IMR-90 (cell line): ENCODE measurements around the gene TMEM35B. TPM values are rescaled to one million over a fixed set of nuclear protein-coding genes. Genes with fewer than 3 reads are reported as not detected.

Experiments used
- ATAC-seq: fragments of 200-7000 bp; cut with Tn5 transposase; 2 replicates; pipeline ENCODE4 v1.9.1; 2020; ENCODE audit warnings: low read depth, mild to moderate bottlenecking, moderate library complexity
- BruUV-seq: library from RNA; stranded (reverse); fragments of 400-500 nt; replicated peaks from 2 replicates; lab custom pipeline; 2021; lab: Mats Ljungman, UMichigan
- CTCF ChIA-PET: fragments of 300-600 bp; formaldehyde crosslinking; extraction: SDS; loops from one replicate; lab custom pipeline; 2021; ENCODE audit warnings: antibody characterized with exemption; lab: Yijun Ruan, JAX
- POLR2A ChIA-PET: fragments of 300-600 bp; sonication (Branson Sonifier 250); formaldehyde crosslinking; loops from one replicate; lab custom pipeline; 2022; ENCODE audit warnings: antibody characterized with exemption; ENCODE audit not compliant: unreplicated experiment; lab: Charles Lee
- DNase-seq: peaks from one replicate; pipeline ENCODE4 v3.0.0; 2013
- H2AFZ ChIP-seq: replicated peaks from 2 replicates; pipeline ENCODE3; 2013; ENCODE audit warnings: low read length, mild to moderate bottlenecking; ENCODE audit not compliant: poor library complexity
- H2AK5ac ChIP-seq: 2 replicates; pipeline ENCODE4 v1.6.1; 2013; ENCODE audit warnings: low read depth, low read length, inconsistent platforms
- H2AK9ac ChIP-seq: replicated peaks from 2 replicates; pipeline ENCODE3; 2013; ENCODE audit warnings: mild to moderate bottlenecking, low read depth, low read length, moderate library complexity; ENCODE audit not compliant: poor library complexity
- H2BK120ac ChIP-seq: 2 replicates; pipeline ENCODE4 v1.6.1; 2013; ENCODE audit warnings: low read depth, low read length, inconsistent platforms
- H2BK15ac ChIP-seq: 3 replicates; pipeline ENCODE4 v1.6.1; 2013; ENCODE audit warnings: low read depth, low read length, inconsistent platforms
- H2BK20ac ChIP-seq: 2 replicates; pipeline ENCODE4 v1.6.1; 2013; ENCODE audit warnings: low read depth, mild to moderate bottlenecking, inconsistent platforms, low read length, moderate library complexity
- H2BK5ac ChIP-seq: 2 replicates; pipeline ENCODE4 v1.6.1; 2013; ENCODE audit warnings: mild to moderate bottlenecking, low read depth, low read length, inconsistent platforms; ENCODE audit not compliant: poor library complexity, severe bottlenecking
- H3K14ac ChIP-seq: replicated peaks from 2 replicates; pipeline ENCODE4 v1.6.1; 2013; ENCODE audit warnings: low read depth, low read length, inconsistent platforms
- H3K18ac ChIP-seq: 2 replicates; pipeline ENCODE4 v1.6.1; 2013; ENCODE audit warnings: low read depth, low read length, control low read depth
- H3K23ac ChIP-seq: 2 replicates; pipeline ENCODE4 v1.6.1; 2013; ENCODE audit warnings: low read depth, low read length, inconsistent platforms
- H3K27ac ChIP-seq: 2 replicates; pipeline ENCODE4 v1.5.1; 2013; ENCODE audit warnings: mild to moderate bottlenecking, control low read depth, low read length; ENCODE audit not compliant: insufficient read depth
- H3K27me3 ChIP-seq: 2 replicates; pipeline ENCODE4 v1.6.1; 2013; ENCODE audit warnings: low read length; ENCODE audit not compliant: control insufficient read depth, insufficient read depth
- H3K36me3 ChIP-seq: 2 replicates; pipeline ENCODE4 v1.6.1; 2013; ENCODE audit warnings: low read length, mixed read lengths; ENCODE audit not compliant: control insufficient read depth, insufficient read depth
- H3K4ac ChIP-seq: 2 replicates; pipeline ENCODE4 v1.6.1; 2013; ENCODE audit warnings: low read depth, low read length, inconsistent platforms
- H3K4me1 ChIP-seq: 2 replicates; pipeline ENCODE4 v1.6.1; 2013; ENCODE audit warnings: low read length, mixed read lengths; ENCODE audit not compliant: control insufficient read depth, insufficient read depth
- H3K4me2 ChIP-seq: 2 replicates; pipeline ENCODE4 v1.6.1; 2013; ENCODE audit warnings: low read depth, mild to moderate bottlenecking, control low read depth, low read length, moderate library complexity
- H3K4me3 ChIP-seq: 2 replicates; pipeline ENCODE4 v1.5.1; 2013; ENCODE audit warnings: low read depth, mild to moderate bottlenecking, control low read depth, low read length, moderate library complexity; ENCODE audit not compliant: insufficient read depth
- H3K56ac ChIP-seq: 2 replicates; pipeline ENCODE4 v1.6.1; 2013; ENCODE audit warnings: low read length, inconsistent platforms; ENCODE audit not compliant: insufficient read depth; ENCODE audit errors: extremely low read depth
- H3K79me1 ChIP-seq, 2 experiments: 2 replicates each; pipeline ENCODE4 v1.6.1; 2013; ENCODE audit warnings: low read length in 2 of 2, inconsistent platforms in 1 of 2, low read depth in 1 of 2
- H3K9ac ChIP-seq: 2 replicates; pipeline ENCODE4 v1.6.1; 2013; ENCODE audit warnings: low read depth, low read length, control low read depth
- H3K9me1 ChIP-seq: 2 replicates; pipeline ENCODE4 v1.6.1; 2013; ENCODE audit warnings: low read length, inconsistent platforms; ENCODE audit not compliant: insufficient read depth
- H3K9me3 ChIP-seq: 2 replicates; pipeline ENCODE4 v1.6.1; 2013; ENCODE audit warnings: low read length; ENCODE audit not compliant: control insufficient read depth, insufficient read depth
- H4K20me1 ChIP-seq: 2 replicates; pipeline ENCODE4 v1.6.1; 2013; ENCODE audit warnings: low read length, inconsistent platforms; ENCODE audit not compliant: insufficient read depth
- H4K5ac ChIP-seq: 2 replicates; pipeline ENCODE4 v1.6.1; 2013; ENCODE audit warnings: mild to moderate bottlenecking, low read depth, low read length, control low read depth
- H4K8ac ChIP-seq, 2 experiments: 2 replicates each; pipeline ENCODE4 v1.6.1; 2013; ENCODE audit warnings: low read depth in 2 of 2, low read length in 2 of 2, control low read depth in 1 of 2, inconsistent platforms in 1 of 2
- H4K91ac ChIP-seq: 2 replicates; pipeline ENCODE4 v1.6.1; 2013; ENCODE audit warnings: low read depth, low read length, inconsistent platforms; ENCODE audit not compliant: insufficient read depth
- BHLHE40 ChIP-seq: fragments of 150-350 bp; IDR thresholded peaks from 2 replicates; pipeline ENCODE4 v1.6.1; 2016; ENCODE audit warnings: mild to moderate bottlenecking, low read depth, low read length
- CEBPB ChIP-seq: IDR thresholded peaks from 2 replicates; pipeline ENCODE4 v1.6.1; 2012; ENCODE audit warnings: low read depth, low read length, improper control_type of control experiment
- CHD1 ChIP-seq: IDR thresholded peaks from 2 replicates; pipeline ENCODE4 v1.6.1; 2012; ENCODE audit warnings: low read depth, low read length, improper control_type of control experiment
- ELK1 ChIP-seq: fragments of 150-350 bp; IDR thresholded peaks from 2 replicates; pipeline ENCODE4 v1.6.1; 2016; ENCODE audit warnings: low read depth, mild to moderate bottlenecking, low read length, moderate library complexity, borderline replicate concordance
- FOS ChIP-seq: fragments of 150-350 bp; IDR thresholded peaks from 2 replicates; pipeline ENCODE4 v1.6.1; 2016; ENCODE audit warnings: low read depth, low read length
- MAFK ChIP-seq: IDR thresholded peaks from 2 replicates; pipeline ENCODE4 v1.6.1; 2012; ENCODE audit warnings: low read depth, low read length, improper control_type of control experiment
- MAZ ChIP-seq: IDR thresholded peaks from 2 replicates; pipeline ENCODE4 v1.6.1; 2012; ENCODE audit warnings: low read depth, mild to moderate bottlenecking, low read length, improper control_type of control experiment, moderate library complexity, borderline replicate concordance
- MXI1 ChIP-seq: IDR thresholded peaks from 2 replicates; pipeline ENCODE4 v1.6.1; 2012; ENCODE audit warnings: low read depth, mild to moderate bottlenecking, low read length, moderate library complexity, borderline replicate concordance
- NFE2L2 ChIP-seq: fragments of 150-350 bp; IDR thresholded peaks from 2 replicates; pipeline ENCODE4 v1.6.1; 2016; ENCODE audit warnings: low read depth, mild to moderate bottlenecking, low read length
- POLR2A ChIP-seq: IDR thresholded peaks from 2 replicates; pipeline ENCODE4 v1.6.1; 2012; ENCODE audit warnings: mild to moderate bottlenecking, low read depth, low read length
- RAD21 ChIP-seq: IDR thresholded peaks from 2 replicates; pipeline ENCODE4 v1.6.1; 2012; ENCODE audit warnings: low read length, improper control_type of control experiment
- RCOR1 ChIP-seq: IDR thresholded peaks from 2 replicates; pipeline ENCODE4 v1.6.1; 2012; ENCODE audit warnings: mild to moderate bottlenecking, low read length, improper control_type of control experiment; ENCODE audit not compliant: insufficient replicate concordance
- RFX5 ChIP-seq: IDR thresholded peaks from 2 replicates; pipeline ENCODE4 v1.8.0; 2012; ENCODE audit warnings: low read depth, mild to moderate bottlenecking, low read length, moderate library complexity
- SMC3 ChIP-seq: fragments of 150-350 bp; IDR thresholded peaks from 2 replicates; pipeline ENCODE4 v1.6.1; 2016; ENCODE audit warnings: low read depth, mild to moderate bottlenecking, antibody characterized with exemption, low read length, moderate library complexity
- USF2 ChIP-seq: fragments of 150-350 bp; IDR thresholded peaks from 2 replicates; pipeline ENCODE4 v1.6.1; 2017; ENCODE audit warnings: mild to moderate bottlenecking, antibody characterized with exemption, low read length, low read depth
- WGBS, 2 experiments: methylation state at CpG; one replicate each; pipeline versions ENCODE4 v1.1.5 to v1.1.7; 2013; ENCODE audit warnings: missing lambda C conversion rate in 2 of 2; ENCODE audit not compliant: insufficient read length in 1 of 2; ENCODE audit errors: extremely low coverage in 2 of 2; 5-methylcytosine and 5-hydroxymethylcytosine counted together
- dilution Hi-C: fragments of 300-500 bp; cut with HindIII; formaldehyde crosslinking; loops from one replicate; pipeline ENCODE4 v1.14.3; 2018; ENCODE audit warnings: low sequenced_read_pairs; ENCODE audit not compliant: unreplicated experiment
- in situ Hi-C: fragments of 300-500 bp; cut with MboI; formaldehyde crosslinking; loops from 3 replicates; pipeline ENCODE4 v1.14.3; 2019; ENCODE audit warnings: low sequenced_read_pairs, inconsistent platforms, mixed read lengths
- intact Hi-C: fragments of 100-400 bp; cut with micrococcal nuclease; formaldehyde crosslinking; loops from 2 replicates; pipeline ENCODE4 v1.10.0; 2022
- polyA plus RNA-seq, 3 experiments: library from polyadenylated mRNA; depleted of rRNA; stranded (reverse); fragments of >200 nt; gene quantifications; 2 replicates each; pipeline ENCODE4 v1.2.3, GENCODE V29; 2012; ENCODE audit warnings: low replicate concordance in 1 of 3
- total RNA-seq: library from RNA; depleted of rRNA; stranded (reverse); fragments of >200 nt; gene quantifications from 2 replicates; pipeline ENCODE4 v1.2.3, GENCODE V29; 2012
- TF ChIP-seq, protein P1 (sequence below): conservative IDR thresholded peaks from 2 replicates; pipeline ENCODE4 v1.5.1; 2012; ENCODE audit warnings: mild to moderate bottlenecking, low read depth, low read length, improper control_type of control experiment

Gene TMEM35B
- total and polyA plus RNA-seq, 2 of the 4 experiments (the other 2 are of a cell fraction) = 19.7 to 20.4 TPM

GRCh38 chr1:34946211-34946610 lies 38.9 kb downstream of the TMEM35B start:
- Histone ChIP-seq H2BK120ac (no peak overlapping the region), H3K18ac (no peak overlapping the region), H3K14ac (no peak overlapping the region), H2AK5ac (no peak overlapping the region), H3K27me3 (no peaks in the 10 kb centered on the region), H2BK5ac (no peak overlapping the region), H3K9me1 (no peaks in the 10 kb centered on the region), H3K36me3 (no peaks in the 10 kb centered on the region), H4K91ac (no peak overlapping the region), H4K5ac (no peak overlapping the region), H4K8ac (no peak overlapping the region), H2BK15ac (no peak overlapping the region), H3K4me2 (no peak overlapping the region), H3K23ac (no peak overlapping the region), H3K56ac (no peak overlapping the region), H3K9ac (no peak overlapping the region), H3K4me3 (no peak overlapping the region), H3K9me3 (no peaks in the 10 kb centered on the region), H3K79me1 (no peaks in the 10 kb centered on the region), H3K4ac (no peak overlapping the region), H4K20me1 (no peaks in the 10 kb centered on the region), H3K4me1 (no peaks in the 10 kb centered on the region), H3K27ac (no peak overlapping the region), H2AK9ac (no peak overlapping the region), H2BK20ac (no peak overlapping the region), H2AFZ (no peak overlapping the region)
- DNase-seq (no peak), ATAC-seq (no peak)
- in situ Hi-C loops = no loop called here
- BruUV-seq = no TSS peak
- dilution Hi-C loops = no loop called here
- ChIA-PET CTCF (no interaction called here), POLR2A (no interaction called here)
- TF ChIP-seq MAZ = no peak
- TF ChIP-seq RFX5 = no peak
- TF ChIP-seq CHD1 = no peak
- TF ChIP-seq CEBPB = no peak
- no peak for TF ChIP-seq NFE2L2
- TF ChIP-seq BHLHE40 = no peak
- TF ChIP-seq RAD21 = no peak
- no peak for TF ChIP-seq ELK1
- TF ChIP-seq MAFK = no peak
- TF ChIP-seq, protein P1, sequence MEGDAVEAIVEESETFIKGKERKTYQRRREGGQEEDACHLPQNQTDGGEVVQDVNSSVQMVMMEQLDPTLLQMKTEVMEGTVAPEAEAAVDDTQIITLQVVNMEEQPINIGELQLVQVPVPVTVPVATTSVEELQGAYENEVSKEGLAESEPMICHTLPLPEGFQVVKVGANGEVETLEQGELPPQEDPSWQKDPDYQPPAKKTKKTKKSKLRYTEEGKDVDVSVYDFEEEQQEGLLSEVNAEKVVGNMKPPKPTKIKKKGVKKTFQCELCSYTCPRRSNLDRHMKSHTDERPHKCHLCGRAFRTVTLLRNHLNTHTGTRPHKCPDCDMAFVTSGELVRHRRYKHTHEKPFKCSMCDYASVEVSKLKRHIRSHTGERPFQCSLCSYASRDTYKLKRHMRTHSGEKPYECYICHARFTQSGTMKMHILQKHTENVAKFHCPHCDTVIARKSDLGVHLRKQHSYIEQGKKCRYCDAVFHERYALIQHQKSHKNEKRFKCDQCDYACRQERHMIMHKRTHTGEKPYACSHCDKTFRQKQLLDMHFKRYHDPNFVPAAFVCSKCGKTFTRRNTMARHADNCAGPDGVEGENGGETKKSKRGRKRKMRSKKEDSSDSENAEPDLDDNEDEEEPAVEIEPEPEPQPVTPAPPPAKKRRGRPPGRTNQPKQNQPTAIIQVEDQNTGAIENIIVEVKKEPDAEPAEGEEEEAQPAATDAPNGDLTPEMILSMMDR = no peak
- no peak for TF ChIP-seq FOS
- no peak for TF ChIP-seq SMC3
- TF ChIP-seq USF2 = no peak
- TF ChIP-seq POLR2A = no peak
- TF ChIP-seq RCOR1 = no peak
- no peak for TF ChIP-seq MXI1
- intact Hi-C loops = no loop called here
- WGBS, 2 experiments = no CpG with 5 or more reads among the region's 6 CpGs
